K562 (cell line): ENCODE results near the gene ICAM1. TPM values are rescaled to one million over a fixed set of nuclear protein-coding genes. Genes with fewer than 3 reads are reported as not detected.
A peak's percentile ranks its signal among the peaks of the same experiment; 100 is the strongest.

Source experiments
- CHCHD3 ChIP-seq: fragments of 250-450 bp; sonication (Bioruptor Pico); IDR thresholded peaks from 2 replicates; pipeline ENCODE4 v2.1.2; 2022; ENCODE audit warnings: mild to moderate bottlenecking
- CREM ChIP-seq: IDR thresholded peaks from 2 replicates; pipeline ENCODE4 v1.6.1; 2014; ENCODE audit warnings: antibody characterized with exemption, low read depth
- KAT7 ChIP-seq: sonication (generic); formaldehyde crosslinking; IDR thresholded peaks from 2 replicates; pipeline ENCODE4 v1.8.0; 2022; ENCODE audit warnings: missing genetic modification reagents, mild to moderate bottlenecking, borderline replicate concordance
- NFATC3 ChIP-seq: fragments of 450-650 bp; IDR thresholded peaks from 2 replicates; pipeline ENCODE4 v1.6.1; 2017; ENCODE audit warnings: mild to moderate bottlenecking
- NFIC ChIP-seq: fragments of 450-650 bp; IDR thresholded peaks from 2 replicates; pipeline ENCODE4 v1.6.1; 2017; ENCODE audit warnings: mild to moderate bottlenecking, inconsistent platforms
- NRF1 ChIP-seq, 2 experiments: fragments of 450-650 bp; IDR thresholded peaks in 1 of 2; conservative IDR thresholded peaks in 1 of 2; 2 replicates each; pipeline ENCODE4 v1.6.1; 2014; ENCODE audit warnings: mild to moderate bottlenecking in 2 of 2
- PTRF ChIP-seq: fragments of 450-650 bp; IDR thresholded peaks from 2 replicates; pipeline ENCODE4 v1.6.1; 2016; ENCODE audit warnings: mild to moderate bottlenecking, missing genetic modification characterization, missing compliant biosample characterization
- RAD51 ChIP-seq: fragments of 450-650 bp; IDR thresholded peaks from 2 replicates; pipeline ENCODE4 v1.7.1; 2016; ENCODE audit warnings: low read depth, mild to moderate bottlenecking, borderline replicate concordance
- SRSF9 ChIP-seq: fragments of 200-400 bp; formaldehyde crosslinking; IDR thresholded peaks from 2 replicates; pipeline ENCODE4 v1.6.1; 2017; ENCODE audit warnings: low read depth, low read length, borderline replicate concordance
- TAF9B ChIP-seq: fragments of 450-650 bp; IDR thresholded peaks from 2 replicates; pipeline ENCODE4 v1.6.1; 2018; ENCODE audit warnings: mild to moderate bottlenecking; ENCODE audit not compliant: partially characterized antibody
- TCF3 ChIP-seq: sonication (generic); formaldehyde crosslinking; IDR thresholded peaks from 2 replicates; pipeline ENCODE4 v1.4.0; 2020; ENCODE audit warnings: mild to moderate bottlenecking, missing genetic modification reagents
- U2AF1 ChIP-seq: fragments of 200-400 bp; formaldehyde crosslinking; optimal IDR thresholded peaks from 2 replicates; pipeline ENCODE3; 2017; ENCODE audit warnings: mild to moderate bottlenecking, low read depth, low read length, moderate library complexity
- XRCC3 ChIP-seq: fragments of 450-650 bp; IDR thresholded peaks from 2 replicates; pipeline ENCODE4 v1.6.1; 2017; ENCODE audit warnings: mild to moderate bottlenecking, moderate library complexity
- polyA plus RNA-seq, 8 experiments: library from polyadenylated mRNA; depleted of rRNA in 4 of 8; stranded (reverse) in 5 of 8; unstranded in 3 of 8; fragments of >200 nt; fragmentation: Nextera tagmentation in 2 of 8; fragmentation: Illumina TruSeq in 1 of 8; extraction: Ambion mirVana in 2 of 8; extraction: Trizol in 1 of 8; gene quantifications; 2 replicates each; pipeline versions ENCODE4 v1.2.1 to v1.2.3, GENCODE V29; 2011 to 2014; ENCODE audit warnings: inconsistent platforms in 1 of 8, missing spikeins in 1 of 8
- total RNA-seq, 7 experiments: library from RNA; depleted of rRNA in 6 of 7; stranded (reverse); fragments of >200 nt in 6 of 7; fragmentation: Illumina TruSeq in 2 of 7; extraction: Trizol in 2 of 7; gene quantifications; 2 replicates each; pipeline versions ENCODE4 v1.2.1 to v1.2.3, GENCODE V29; 2011 to 2021; ENCODE audit warnings: low replicate concordance in 1 of 7
- TF ChIP-seq, protein P1 (sequence below), 2 experiments: fragments of 450-650 bp; IDR thresholded peaks; 2 replicates each; pipeline ENCODE4 v1.6.1; 2016; ENCODE audit warnings: mild to moderate bottlenecking in 2 of 2, borderline replicate concordance in 1 of 2, low read depth in 1 of 2, moderate library complexity in 1 of 2
- TF ChIP-seq, protein P2 (sequence below): fragments of 250-450 bp; sonication (Bioruptor Pico); IDR thresholded peaks from 2 replicates; pipeline ENCODE4 v1.8.0; 2022; ENCODE audit warnings: inconsistent platforms
- TF ChIP-seq, protein P3 (sequence below): fragments of 250-450 bp; sonication (Bioruptor Pico); IDR thresholded peaks from 2 replicates; pipeline ENCODE4 v1.5.1; 2021; ENCODE audit warnings: mild to moderate bottlenecking

Gene ICAM1
- total and polyA plus RNA-seq, 9 of the 15 experiments (the other 6 are each of a cell fraction or from before 2014, with no cell fraction given), result 2.3 to 24.4 (median 13.4) TPM

DNA sequence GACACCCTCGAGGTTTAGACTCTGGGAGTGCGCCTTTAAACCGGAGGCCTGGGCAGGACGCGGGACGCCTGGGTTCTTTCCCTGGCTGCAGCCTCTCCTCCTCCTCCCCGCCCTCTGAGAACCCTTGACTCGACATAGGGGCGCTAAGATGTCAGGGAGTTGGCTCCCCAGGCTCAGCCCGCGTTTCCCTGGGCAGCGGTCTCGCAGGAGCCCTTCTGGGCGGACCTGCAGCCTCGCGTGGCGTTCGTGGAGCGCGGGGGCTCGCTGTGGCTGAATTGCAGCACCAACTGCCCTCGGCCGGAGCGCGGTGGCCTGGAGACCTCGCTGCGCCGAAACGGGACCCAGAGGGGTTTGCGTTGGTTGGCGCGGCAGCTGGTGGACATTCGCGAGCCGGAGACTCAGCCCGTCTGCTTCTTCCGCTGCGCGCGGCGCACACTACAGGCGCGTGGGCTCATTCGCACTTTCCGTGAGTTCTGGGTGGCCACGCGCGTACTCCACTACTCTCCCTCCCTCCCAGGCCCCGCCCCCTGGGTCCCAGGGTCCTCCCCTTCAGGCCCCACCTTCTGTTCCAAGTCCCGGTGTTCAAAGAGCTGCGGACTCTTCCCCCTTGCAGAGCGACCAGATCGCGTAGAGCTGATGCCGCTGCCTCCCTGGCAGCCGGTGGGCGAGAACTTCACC lies 20.1 kb downstream of the ICAM1 start (continued):
- TF ChIP-seq, protein P1, sequence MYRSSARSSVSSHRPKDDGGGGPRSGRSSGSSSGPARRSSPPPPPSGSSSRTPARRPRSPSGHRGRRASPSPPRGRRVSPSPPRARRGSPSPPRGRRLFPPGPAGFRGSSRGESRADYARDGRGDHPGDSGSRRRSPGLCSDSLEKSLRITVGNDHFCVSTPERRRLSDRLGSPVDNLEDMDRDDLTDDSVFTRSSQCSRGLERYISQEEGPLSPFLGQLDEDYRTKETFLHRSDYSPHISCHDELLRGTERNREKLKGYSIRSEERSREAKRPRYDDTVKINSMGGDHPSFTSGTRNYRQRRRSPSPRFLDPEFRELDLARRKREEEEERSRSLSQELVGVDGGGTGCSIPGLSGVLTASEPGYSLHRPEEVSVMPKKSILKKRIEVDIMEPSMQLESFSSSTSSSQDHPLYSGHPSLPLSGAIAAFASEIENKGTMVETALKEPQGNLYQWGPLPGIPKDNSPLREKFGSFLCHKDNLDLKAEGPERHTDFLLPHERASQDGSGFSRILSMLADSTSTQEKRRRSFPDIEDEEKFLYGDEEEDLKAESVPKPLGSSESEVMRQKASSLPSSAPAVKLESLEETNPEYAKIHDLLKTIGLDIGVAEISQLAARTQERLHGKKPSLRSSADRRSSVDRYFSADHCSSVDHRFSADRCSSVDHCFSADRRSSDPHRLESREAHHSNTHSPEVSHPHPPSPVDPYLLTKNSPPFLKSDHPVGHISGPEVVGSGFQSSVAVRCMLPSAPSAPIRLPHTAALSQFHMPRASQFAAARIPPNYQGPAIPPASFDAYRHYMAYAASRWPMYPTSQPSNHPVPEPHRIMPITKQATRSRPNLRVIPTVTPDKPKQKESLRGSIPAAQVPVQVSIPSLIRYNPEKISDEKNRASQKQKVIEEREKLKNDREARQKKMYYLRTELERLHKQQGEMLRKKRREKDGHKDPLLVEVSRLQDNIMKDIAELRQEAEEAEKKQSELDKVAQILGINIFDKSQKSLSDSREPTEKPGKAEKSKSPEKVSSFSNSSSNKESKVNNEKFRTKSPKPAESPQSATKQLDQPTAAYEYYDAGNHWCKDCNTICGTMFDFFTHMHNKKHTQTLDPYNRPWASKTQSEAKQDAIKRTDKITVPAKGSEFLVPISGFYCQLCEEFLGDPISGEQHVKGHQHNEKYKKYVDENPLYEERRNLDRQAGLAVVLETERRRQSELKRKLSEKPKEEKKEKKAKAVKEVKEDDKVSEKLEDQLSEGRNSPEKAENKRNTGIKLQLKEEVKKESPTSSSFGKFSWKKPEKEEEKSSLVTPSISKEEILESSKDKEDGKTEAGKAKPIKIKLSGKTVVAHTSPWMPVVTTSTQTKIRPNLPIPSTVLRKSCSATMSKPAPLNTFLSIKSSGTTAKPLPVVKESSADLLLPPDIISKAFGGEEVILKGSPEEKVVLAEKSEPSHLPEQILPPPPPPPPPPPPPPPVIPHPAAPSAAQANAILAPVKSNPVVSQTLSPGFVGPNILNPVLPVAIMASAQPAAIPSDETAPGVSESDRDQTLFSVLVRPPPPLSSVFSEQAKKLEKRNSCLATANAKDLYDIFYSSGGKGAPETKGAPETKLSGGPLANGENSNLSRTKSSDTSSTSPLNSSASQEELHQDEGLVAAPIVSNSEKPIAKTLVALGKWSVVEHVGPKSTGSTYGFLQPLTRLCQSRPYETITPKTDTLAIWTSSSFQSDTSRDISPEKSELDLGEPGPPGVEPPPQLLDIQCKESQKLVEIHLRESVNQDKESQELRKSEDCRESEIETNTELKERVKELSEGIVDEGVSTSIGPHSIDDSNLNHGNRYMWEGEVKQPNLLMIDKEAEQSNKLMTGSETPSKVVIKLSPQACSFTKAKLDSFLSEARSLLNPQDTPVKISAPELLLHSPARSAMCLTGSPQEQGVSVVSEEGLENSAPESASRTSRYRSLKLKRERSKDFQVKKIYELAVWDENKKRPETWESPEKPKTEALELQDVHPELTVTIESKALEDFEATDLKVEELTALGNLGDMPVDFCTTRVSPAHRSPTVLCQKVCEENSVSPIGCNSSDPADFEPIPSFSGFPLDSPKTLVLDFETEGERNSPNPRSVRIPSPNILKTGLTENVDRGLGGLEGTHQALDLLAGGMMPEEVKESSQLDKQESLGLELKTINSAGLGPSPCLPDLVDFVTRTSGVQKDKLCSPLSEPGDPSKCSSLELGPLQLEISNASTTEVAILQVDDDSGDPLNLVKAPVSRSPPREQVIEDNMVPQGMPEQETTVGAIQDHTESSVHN (IDR thresholded peaks at IDR 0.05; ENCODE audit: borderline replicate concordance in 1 of 2, low read depth in 1 of 2), result no peak
- no peak for TF ChIP-seq CHCHD3 (CRISPR knock-in tag)
- no peak for TF ChIP-seq XRCC3
- TF ChIP-seq U2AF1, result peak; percentile 26
- peak; percentile 85 for TF ChIP-seq KAT7 (CRISPR knock-in tag)
- TF ChIP-seq, protein P2, sequence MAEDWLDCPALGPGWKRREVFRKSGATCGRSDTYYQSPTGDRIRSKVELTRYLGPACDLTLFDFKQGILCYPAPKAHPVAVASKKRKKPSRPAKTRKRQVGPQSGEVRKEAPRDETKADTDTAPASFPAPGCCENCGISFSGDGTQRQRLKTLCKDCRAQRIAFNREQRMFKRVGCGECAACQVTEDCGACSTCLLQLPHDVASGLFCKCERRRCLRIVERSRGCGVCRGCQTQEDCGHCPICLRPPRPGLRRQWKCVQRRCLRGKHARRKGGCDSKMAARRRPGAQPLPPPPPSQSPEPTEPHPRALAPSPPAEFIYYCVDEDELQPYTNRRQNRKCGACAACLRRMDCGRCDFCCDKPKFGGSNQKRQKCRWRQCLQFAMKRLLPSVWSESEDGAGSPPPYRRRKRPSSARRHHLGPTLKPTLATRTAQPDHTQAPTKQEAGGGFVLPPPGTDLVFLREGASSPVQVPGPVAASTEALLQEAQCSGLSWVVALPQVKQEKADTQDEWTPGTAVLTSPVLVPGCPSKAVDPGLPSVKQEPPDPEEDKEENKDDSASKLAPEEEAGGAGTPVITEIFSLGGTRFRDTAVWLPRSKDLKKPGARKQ, result no peak
- TF ChIP-seq TCF3 (CRISPR knock-in tag), result peak; percentile 24; the same call in 1 of the 2 replicates
- no peak for TF ChIP-seq NFIC
- TF ChIP-seq NRF1 (conservative IDR thresholded peaks at IDR 0.05 in 1 of 2, IDR thresholded peaks at IDR 0.05 in 1 of 2), result peak; percentile 53 to 59; a peak in 3 of 4 replicates
- no peak for TF ChIP-seq SRSF9
- TF ChIP-seq, protein P3, sequence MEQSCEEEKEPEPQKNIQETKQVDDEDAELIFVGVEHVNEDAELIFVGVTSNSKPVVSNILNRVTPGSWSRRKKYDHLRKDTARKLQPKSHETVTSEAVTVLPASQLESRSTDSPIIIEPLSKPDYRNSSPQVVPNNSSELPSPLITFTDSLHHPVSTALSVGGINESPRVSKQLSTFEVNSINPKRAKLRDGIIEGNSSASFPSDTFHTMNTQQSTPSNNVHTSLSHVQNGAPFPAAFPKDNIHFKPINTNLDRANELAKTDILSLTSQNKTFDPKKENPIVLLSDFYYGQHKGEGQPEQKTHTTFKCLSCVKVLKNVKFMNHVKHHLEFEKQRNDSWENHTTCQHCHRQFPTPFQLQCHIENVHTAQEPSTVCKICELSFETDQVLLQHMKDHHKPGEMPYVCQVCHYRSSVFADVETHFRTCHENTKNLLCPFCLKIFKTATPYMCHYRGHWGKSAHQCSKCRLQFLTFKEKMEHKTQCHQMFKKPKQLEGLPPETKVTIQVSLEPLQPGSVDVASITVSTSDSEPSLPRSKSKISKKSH, result no peak
- no peak for TF ChIP-seq RAD51
- no peak for TF ChIP-seq PTRF
- no peak for TF ChIP-seq NFATC3
- peak; percentile 58 for TF ChIP-seq TAF9B
- TF ChIP-seq CREM, result 0 out of 2 replicates have a peak, but pooled peaks have one; percentile 29
